ENCODE results near the gene NDUFA7.
"Not testable (repeated sequence)": the region's sequence is repeated elsewhere in the genome, so short reads cannot be mapped to it uniquely, and the experiment has no call there.

NDUFA7 gene

GRCh38 chr19:8343483-8343844 lies 22.3 kb upstream of the NDUFA7 start:
- TF ChIP-seq ZFX (IDR thresholded peaks at IDR 0.05) (no peak), CTCF (conservative IDR thresholded peaks at IDR 0.05) (no peak)
- peak overlapping the region; percentile 45 for H3K27ac ChIP-seq

GRCh38 chr19:8342684-8343482 lies 21.7 kb upstream of the NDUFA7 start, which contains the start of gene KANK3:
Gene KANK3, minus strand, starts transcription at chr19:8343262. Its CDS starts 5,434 bp downstream, at chr19:8337828.
- no peak for TF ChIP-seq ZFX (IDR thresholded peaks at IDR 0.05)
- peak within 1 kb of the TSS; percentile 45 for H3K27ac ChIP-seq

DNA sequence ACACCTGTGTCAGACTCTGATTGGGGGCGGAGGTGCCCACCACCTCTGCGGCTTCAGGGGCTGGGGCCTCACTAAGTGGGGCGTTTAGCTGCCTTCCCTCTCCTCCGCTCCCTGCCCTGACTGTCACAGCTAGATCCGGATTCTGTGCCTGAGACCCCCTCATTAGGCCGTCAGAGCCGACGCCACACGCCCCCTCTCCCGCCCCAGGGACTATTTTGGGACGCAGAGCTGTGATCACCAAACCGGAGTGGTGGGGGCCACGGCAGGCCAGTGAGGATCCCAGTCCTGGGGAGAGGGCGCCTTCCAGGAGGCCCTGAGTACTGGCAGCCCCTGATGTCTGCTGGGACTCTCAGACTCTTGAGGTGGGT lies 21.1 kb upstream of the NDUFA7 start:
- no peak overlapping the region for H3K27ac ChIP-seq
- TF ChIP-seq ZFX (IDR thresholded peaks at IDR 0.05) (no peak), CTCF (conservative IDR thresholded peaks at IDR 0.05) (no peak)

DNA sequence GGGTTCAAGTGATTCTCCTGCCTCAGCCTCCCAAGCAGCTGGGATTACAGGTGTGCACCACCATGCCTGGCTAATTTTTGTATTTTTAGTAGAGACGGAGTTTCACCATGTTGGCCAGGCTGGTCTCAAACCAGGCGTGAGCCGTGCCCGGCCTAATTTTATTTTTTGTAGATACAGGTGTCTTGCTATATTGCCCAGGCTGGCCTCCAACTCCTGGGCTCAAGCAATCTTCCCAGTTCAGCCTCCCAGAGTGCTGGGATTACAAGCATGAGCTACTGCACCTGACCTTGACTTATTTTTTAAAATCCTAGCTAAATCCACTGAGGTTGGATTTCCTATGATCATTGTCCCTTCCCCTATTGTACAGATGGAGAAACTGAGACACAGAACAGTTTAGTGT lies 20.3 kb upstream of the NDUFA7 start:
- not testable (repeated sequence) for H3K27ac ChIP-seq

- H3K27ac ChIP-seq = no peak overlapping the region
Measured at GRCh38 chr19:8340341-8341096, 19.3 kb upstream of the NDUFA7 start.

DNA sequence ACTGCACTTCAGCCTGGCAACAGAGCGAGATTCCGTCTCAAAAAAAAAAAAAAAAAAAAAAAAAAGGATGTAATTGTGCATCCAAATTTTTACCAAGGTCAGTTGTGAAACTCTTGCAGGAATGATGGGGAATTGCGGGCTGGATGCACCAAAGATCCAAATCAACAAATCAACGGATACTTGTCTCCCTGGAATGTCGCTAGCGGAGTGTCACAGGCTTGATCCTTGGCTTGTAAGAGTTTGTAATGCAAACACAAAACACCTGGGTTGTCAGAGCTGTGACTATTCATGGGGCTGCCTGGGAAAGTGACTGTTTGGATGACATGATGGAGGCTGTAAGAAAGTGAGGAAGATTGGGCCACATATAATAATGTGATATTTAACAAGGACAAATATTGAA lies 17.7 kb upstream of the NDUFA7 start:
- TF ChIP-seq CTCF (conservative IDR thresholded peaks at IDR 0.05) (no peak), ZFX (IDR thresholded peaks at IDR 0.05) (no peak)
- H3K27ac ChIP-seq = no peak overlapping the region

More at GRCh38 chr19:8340341-8341096, 19.3 kb upstream of the NDUFA7 start:
- no peak for TF ChIP-seq CTCF (conservative IDR thresholded peaks at IDR 0.05)
- TF ChIP-seq ZFX (IDR thresholded peaks at IDR 0.05) = no peak

DNA sequence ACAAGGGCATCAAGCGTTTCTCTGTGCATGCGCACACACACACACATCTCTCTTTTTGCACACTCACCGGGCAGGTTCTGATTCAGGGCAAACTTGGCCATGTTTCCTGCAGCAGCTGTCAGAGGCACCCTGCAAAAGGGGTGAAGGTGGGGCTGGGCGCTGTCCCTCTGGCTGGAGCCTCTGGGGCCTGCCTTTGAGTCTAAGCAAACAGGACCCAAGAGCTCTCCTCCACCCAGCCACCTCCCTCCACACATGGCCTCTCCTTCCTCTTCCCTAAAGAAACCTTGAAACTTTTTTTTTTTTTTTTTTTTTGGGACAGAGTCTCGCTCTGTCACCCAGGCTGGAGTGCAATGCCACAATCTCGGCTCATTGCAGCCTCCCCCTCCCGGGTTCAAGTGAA lies 16.6 kb upstream of the NDUFA7 start:
- TF ChIP-seq CTCF (conservative IDR thresholded peaks at IDR 0.05) = no peak
- no peak for TF ChIP-seq ZFX (IDR thresholded peaks at IDR 0.05)
- no peak overlapping the region for H3K27ac ChIP-seq

- TF ChIP-seq CTCF (conservative IDR thresholded peaks at IDR 0.05) = no peak
- TF ChIP-seq ZFX (IDR thresholded peaks at IDR 0.05) = no peak
- H3K27ac ChIP-seq = no peak overlapping the region
Measured at GRCh38 chr19:8336660-8337059, 15.5 kb upstream of the NDUFA7 start.

All from C4-2B (cell line).